Brain microvascular endothelial cell (primary cell): ENCODE results near the gene CAST.

Experiments
- DNase-seq: peaks from one replicate; pipeline ENCODE4 v3.0.0-alpha.2; 2020
- H3K27ac ChIP-seq: fragments of 250-450 bp; sonication (Bioruptor Pico); 2 replicates; pipeline ENCODE4 v1.5.1; 2020; ENCODE audit warnings: mild to moderate bottlenecking, moderate library complexity
- H3K27me3 ChIP-seq: fragments of 250-450 bp; sonication (Bioruptor Pico); replicated peaks from 2 replicates; pipeline ENCODE4 v1.5.1; 2020; ENCODE audit warnings: mild to moderate bottlenecking
- H3K36me3 ChIP-seq: fragments of 250-450 bp; sonication (Bioruptor Pico); replicated peaks from 2 replicates; pipeline ENCODE4 v1.5.1; 2020; ENCODE audit warnings: mild to moderate bottlenecking
- H3K4me3 ChIP-seq: 2 replicates; pipeline ENCODE4 v1.5.1; 2011; ENCODE audit warnings: low read depth, mild to moderate bottlenecking, control low read depth, low read length, moderate library complexity
- in situ Hi-C: cut with HindIII; loops from 2 replicates; pipeline ENCODE4 v1.10.0; 2017; ENCODE audit warnings: low sequenced_read_pairs, low pct_ligation_motif_present
- TF ChIP-seq, protein P1 (sequence below): IDR thresholded peaks from 2 replicates; pipeline ENCODE4 v1.5.1; 2011; ENCODE audit warnings: low read depth, mild to moderate bottlenecking, moderate library complexity, low read length, control low read depth, inconsistent platforms; ENCODE audit errors: missing control alignments

The CAST gene

DNA sequence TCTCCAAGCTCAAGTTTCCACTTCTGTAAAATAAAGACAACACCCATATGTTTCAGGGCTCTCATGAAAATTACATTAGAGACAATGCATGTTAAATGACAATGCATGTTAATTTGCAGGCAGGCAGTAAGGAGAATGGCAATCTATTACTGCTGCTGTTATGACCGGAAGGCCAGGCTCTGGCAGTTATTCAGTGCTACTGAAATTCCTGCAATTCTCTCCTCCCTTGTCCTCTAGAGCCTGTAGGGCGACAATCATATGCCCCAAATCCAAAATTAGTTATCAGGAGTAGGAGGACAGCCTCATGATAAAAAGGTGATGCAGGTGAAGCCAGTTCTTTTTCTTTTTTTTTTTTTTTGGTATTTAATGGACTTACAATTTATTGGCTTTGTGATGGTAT, 42.2 kb upstream of the CAST start:
- Histone ChIP-seq H3K27me3 (no peaks in the 10 kb centered on the region), H3K4me3 (no peak overlapping the region), H3K36me3 (no peaks in the 10 kb centered on the region), H3K27ac (no peak overlapping the region)
- TF ChIP-seq, protein P1, sequence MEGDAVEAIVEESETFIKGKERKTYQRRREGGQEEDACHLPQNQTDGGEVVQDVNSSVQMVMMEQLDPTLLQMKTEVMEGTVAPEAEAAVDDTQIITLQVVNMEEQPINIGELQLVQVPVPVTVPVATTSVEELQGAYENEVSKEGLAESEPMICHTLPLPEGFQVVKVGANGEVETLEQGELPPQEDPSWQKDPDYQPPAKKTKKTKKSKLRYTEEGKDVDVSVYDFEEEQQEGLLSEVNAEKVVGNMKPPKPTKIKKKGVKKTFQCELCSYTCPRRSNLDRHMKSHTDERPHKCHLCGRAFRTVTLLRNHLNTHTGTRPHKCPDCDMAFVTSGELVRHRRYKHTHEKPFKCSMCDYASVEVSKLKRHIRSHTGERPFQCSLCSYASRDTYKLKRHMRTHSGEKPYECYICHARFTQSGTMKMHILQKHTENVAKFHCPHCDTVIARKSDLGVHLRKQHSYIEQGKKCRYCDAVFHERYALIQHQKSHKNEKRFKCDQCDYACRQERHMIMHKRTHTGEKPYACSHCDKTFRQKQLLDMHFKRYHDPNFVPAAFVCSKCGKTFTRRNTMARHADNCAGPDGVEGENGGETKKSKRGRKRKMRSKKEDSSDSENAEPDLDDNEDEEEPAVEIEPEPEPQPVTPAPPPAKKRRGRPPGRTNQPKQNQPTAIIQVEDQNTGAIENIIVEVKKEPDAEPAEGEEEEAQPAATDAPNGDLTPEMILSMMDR, result no peak
- in situ Hi-C loops, result loop anchor here (25.0 kb wide), 1 partner anchor 283 kb away; no protein-coding TSS in a partner anchor
- DNase-seq, result no peak

DNA sequence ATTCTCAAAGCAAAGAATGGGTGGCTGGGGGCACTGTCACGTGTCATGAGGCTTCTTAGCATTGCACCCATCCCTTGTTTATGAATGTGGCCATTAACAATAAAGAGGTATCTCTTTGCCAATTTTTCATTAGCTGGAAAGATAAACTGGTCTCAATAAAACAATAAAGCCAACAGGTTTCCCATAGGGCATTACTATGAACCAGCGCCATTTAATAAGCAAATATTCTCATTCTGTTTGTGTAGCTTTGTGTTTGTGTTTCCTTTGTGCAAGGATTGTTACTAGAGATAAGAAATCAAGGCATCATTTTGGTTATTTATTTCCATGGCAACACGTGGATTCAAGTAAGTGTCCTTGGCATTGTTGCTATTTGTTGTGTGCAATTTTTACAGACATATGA, 37.6 kb upstream of the CAST start:
- in situ Hi-C loops, result loop anchor here (25.0 kb wide), 1 partner anchor 287 kb away; no protein-coding TSS in a partner anchor
- no peaks in the 10 kb centered on the region for H3K36me3 ChIP-seq
- no peak overlapping the region for H3K4me3 ChIP-seq
- no peaks in the 10 kb centered on the region for H3K27me3 ChIP-seq
- no peak for DNase-seq
- H3K27ac ChIP-seq, result no peak overlapping the region
- TF ChIP-seq, protein P1, result no peak

DNA sequence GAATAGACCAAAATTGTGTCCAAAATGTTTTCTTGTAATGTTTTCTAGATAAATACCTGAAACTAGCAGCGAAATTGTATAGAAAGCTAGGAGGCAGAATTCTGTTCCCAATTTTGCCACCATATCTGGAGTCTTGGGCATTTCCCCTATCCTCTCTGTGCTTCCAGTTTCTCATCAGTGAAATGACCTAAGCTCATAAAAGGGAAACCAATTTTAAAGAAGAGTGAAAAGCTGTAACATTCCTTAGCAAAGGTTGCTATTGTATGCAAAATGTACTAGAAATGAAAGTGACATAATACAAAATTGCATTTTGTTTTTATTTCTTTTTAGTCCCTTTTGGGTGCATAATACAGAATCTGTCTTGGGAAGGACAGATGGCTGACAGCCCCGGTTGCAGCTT, 36.8 kb upstream of the CAST start:
- H3K36me3 ChIP-seq, result no peaks in the 10 kb centered on the region
- no peaks in the 10 kb centered on the region for H3K27me3 ChIP-seq
- no peak for DNase-seq
- H3K27ac ChIP-seq, result no peak overlapping the region
- H3K4me3 ChIP-seq, result no peak overlapping the region
- TF ChIP-seq, protein P1, result no peak
- in situ Hi-C loops, result no loop called here

DNA sequence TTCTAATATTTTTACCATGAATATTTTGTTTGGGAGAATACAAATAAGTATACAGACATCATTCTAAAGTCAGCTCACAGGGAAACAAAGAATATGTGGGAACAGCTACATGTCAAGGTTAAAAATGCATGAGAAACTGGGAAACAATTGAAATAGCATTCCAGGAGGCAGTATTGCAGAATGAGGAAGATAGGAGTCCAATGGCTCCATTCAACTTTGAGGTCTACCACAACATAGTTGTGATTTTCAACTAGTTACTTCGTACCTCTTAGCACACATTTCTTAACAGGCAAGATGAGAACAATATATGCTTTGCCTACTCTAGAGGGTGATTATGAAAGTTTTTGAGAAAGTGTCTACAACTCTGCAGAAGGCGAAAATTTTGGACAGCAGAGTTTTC, 35.2 kb upstream of the CAST start:
- Histone ChIP-seq H3K36me3 (no peaks in the 10 kb centered on the region), H3K27me3 (no peaks in the 10 kb centered on the region), H3K4me3 (no peak overlapping the region), H3K27ac (peak overlapping the region; percentile 88)
- in situ Hi-C loops, result no loop called here
- peak; percentile 88 for DNase-seq
- TF ChIP-seq, protein P1, result no peak

DNA sequence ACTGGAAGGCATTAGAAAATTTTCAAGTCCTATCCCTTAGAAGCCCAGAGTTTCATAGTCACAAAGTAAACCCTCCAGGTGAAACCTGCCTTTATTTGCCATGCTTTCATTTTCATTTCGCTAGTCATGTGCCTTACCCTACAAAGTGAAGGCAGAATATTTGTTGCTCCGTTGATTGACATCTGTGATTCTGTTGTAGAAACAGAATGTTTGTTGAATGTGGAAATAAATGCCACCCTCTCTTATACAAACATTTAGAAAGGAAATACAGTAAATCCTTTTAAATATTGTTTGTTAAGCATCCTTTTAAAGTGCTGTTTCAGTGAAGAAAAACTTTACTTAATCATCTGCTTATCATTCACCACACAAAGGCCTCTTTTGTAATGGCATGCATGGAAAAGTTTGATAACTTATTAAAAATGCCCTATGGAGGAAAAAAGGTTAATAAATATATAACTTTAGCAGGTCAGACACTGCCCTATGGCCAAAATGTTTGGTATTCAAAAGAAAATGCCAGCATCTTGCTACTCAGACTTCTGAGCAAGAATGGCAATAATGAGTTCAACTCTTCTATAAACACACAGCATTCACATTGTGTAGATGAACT, 34.3 kb upstream of the CAST start:
- in situ Hi-C loops, result no loop called here
- peak overlapping the region; percentile 88 for H3K27ac ChIP-seq
- no peaks in the 10 kb centered on the region for H3K36me3 ChIP-seq

More for the DNA sequence above, 34.3 kb upstream of the CAST start:
- no peaks in the 10 kb centered on the region for H3K27me3 ChIP-seq
- no peak for DNase-seq
- no peak overlapping the region for H3K4me3 ChIP-seq
- TF ChIP-seq, protein P1, result no peak
